HG02973 (cell line): ENCODE results near the gene RABL2B.

ENCODE experiments used
- ATAC-seq: cut with Tn5 transposase; IDR thresholded peaks from one replicate; pipeline ENCODE4 v1.9.1; 2021; ENCODE audit warnings: moderate library complexity; ENCODE audit not compliant: unreplicated experiment

Gene RABL2B

DNA sequence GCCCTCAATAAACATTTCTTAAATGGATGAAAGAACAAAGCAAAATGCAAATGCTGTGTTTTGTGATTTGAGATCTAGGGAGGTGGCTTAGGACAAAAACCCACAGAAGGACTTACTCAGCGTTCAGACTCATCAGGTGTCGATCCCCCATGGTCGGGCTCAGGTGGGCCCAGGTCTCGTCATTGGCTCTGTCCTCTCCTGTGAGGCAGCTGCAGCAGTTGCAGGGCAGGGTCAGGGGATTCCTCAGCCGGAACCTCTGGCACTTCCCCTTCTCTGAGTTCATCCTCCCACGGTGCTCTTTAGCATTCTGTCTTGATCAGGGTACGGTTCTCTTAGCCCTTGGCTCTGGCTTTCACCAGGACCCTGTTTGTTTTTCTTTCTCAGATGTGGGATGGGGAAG lies 59.4 kb downstream of the RABL2B start:
- no peak for ATAC-seq

DNA sequence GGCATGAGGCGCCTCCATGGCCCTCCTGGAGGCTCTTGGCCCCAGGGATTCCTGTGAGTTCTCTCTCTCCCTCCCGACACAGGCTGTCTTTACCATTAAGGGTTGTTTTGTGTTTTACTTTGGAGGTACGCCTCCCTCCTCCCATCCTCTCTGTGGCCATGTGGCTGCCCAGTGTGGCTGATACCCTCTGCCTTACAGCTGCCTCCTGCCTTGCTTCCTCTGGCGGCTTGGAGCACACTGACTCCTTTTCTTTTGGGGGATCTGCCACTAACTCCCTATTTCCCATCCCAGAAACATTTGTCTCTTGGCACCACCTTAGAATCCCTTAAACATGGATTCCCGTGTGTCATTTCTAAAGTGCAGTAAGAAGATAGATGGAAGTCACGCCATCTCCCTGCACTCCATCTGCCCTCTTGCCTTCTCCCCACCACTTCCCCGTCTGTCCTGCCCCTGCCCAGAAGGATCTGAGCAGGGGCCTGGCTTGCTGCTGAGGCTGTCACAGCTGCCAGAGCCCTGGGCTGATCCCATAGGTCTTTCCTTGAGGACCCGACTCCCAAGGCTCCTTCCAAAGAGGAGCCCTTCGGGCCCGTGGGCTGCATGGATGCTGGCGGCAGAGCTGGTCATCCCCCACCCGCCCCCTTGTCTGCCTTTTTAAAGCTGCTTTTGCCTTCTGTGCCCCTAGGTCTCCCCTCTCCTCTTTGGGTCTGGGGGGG lies 60.6 kb downstream of the RABL2B start:
- ATAC-seq = no peak

DNA sequence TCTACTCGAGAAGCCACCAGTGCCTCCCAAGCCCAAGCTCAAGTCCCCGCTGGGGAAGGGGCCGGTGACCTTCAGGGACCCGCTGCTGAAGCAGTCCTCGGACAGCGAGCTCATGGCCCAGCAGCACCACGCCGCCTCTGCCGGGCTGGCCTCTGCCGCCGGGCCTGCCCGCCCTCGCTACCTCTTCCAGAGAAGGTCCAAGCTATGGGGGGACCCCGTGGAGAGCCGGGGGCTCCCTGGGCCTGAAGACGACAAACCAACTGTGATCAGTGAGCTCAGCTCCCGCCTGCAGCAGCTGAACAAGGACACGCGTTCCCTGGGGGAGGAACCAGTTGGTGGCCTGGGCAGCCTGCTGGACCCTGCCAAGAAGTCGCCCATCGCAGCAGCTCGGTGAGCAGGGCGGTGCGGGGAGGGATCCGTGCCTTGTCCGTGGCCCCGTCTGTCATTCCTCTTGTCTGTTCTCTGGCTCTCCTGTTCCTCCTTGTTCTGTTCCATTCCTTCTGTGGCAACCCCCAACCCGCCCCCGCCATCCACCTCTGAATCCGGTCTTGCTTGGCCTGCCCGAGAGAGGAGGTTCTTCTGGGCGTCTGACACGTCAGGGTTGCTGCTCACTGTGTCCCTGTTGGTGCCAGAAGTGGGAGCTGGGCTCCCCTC lies 61.3 kb downstream of the RABL2B start:
- ATAC-seq = no peak

DNA sequence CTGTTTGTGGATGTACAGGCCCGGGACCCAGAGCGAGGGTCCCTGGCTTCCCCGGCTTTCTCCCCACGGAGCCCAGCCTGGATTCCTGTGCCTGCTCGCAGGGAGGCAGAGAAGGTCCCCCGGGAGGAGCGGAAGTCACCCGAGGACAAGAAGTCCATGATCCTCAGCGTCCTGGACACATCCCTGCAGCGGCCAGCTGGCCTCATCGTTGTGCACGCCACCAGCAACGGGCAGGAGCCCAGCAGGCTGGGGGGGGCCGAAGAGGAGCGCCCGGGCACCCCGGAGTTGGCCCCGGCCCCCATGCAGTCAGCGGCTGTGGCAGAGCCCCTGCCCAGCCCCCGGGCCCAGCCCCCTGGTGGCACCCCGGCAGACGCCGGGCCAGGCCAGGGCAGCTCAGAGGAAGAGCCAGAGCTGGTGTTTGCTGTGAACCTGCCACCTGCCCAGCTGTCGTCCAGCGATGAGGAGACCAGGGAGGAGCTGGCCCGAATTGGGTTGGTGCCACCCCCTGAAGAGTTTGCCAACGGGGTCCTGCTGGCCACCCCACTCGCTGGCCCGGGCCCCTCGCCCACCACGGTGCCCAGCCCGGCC lies 62.1 kb downstream of the RABL2B start:
- ATAC-seq = no peak

DNA sequence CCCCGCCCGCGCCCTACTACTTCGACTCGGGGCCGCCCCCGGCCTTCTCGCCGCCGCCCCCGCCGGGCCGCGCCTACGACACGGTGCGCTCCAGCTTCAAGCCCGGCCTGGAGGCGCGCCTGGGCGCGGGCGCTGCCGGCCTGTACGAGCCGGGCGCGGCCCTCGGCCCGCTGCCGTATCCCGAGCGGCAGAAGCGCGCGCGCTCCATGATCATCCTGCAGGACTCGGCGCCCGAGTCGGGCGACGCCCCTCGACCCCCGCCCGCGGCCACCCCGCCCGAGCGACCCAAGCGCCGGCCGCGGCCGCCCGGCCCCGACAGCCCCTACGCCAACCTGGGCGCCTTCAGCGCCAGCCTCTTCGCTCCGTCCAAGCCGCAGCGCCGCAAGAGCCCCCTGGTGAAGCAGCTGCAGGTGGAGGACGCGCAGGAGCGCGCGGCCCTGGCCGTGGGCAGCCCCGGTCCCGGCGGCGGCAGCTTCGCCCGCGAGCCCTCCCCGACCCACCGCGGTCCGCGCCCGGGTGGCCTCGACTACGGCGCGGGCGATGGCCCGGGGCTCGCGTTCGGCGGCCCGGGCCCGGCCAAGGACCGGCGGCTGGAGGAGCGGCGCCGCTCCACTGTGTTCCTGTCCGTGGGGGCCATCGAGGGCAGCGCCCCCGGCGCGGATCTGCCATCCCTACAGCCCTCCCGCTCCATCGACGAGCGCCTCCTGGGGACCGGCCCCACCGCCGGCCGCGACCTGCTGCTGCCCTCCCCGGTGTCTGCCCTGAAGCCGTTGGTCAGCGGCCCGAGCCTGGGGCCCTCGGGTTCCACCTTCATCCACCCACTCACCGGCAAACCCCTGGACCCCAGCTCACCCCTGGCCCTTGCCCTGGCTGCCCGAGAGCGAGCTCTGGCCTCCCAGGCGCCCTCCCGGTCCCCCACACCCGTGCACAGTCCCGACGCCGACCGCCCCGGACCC lies 62.9 kb downstream of the RABL2B start:
- ATAC-seq = no peak

DNA sequence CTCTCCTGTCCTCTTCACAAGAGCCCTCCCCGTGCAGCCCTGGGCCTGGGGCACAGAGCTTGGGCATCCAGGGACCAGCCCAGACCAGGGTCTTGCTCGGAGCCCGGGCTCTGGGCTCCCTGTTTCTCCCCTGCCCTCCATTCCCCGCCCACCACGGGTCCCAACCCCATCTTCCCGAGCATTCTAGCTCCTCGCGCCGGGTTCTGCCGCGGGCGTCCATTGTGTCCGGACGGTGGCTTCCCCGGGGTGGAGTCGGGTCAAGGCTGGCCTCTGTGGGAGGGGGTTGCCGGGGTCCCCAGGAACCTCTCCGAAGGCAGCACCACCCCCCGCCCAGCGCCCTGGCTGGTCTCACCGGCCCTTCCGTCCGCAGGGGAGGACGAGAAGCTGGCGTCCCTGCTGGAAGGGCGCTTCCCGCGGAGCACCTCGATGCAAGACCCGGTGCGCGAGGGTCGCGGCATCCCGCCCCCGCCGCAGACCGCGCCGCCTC lies 63.6 kb downstream of the RABL2B start:
- ATAC-seq = no peak

DNA sequence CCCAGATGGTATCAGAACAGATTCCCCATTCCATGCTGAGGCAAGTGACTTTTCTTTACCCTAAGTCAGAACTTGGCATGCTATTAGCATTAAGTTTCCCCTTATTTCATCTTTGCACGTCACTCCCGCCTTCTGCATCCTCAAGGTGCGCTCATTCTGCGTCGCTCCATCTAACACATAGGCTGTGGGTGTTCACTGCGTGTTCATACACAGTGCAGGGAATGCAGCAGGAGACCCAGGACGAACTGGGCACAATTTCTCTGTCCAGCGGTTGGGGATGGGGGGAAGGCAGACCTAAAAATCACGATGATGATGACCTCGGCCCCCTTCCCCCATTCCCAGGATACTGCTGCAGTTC lies 65.1 kb downstream of the RABL2B start:
- no peak for ATAC-seq

DNA sequence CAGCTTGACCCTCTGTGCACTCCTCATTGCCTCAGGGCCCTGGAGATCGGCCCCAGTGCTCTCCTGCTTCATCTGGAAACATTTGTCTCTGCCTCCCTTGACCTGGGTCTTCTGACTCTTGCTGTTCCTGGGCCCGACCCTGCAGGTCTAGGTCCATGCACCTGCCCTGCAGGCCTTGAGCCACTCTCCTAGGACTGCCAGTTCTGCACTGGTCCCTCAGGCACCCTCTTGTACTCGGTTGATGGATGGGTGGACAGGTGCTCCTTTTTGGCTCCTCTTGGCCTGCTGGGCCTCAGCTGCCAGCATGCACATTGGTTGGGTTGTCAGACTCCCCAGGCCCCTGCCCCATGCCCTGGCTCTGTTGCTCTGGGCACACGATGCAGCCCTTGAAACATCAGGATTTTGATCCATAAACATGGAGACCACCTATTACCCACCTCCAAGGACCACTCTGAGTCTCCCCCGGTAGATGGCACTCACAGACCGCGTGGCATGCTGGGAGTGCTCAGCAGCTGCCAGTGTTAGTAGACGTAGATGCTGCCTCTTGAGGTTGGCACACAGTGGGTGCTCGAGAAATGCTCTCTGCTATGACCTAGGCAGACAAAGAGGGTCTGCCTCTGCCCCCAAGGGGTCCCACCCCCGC lies 65.6 kb downstream of the RABL2B start:
- ATAC-seq = no peak
